ENCODE measurements around the gene ACSS1. TPM values are rescaled to one million over a fixed set of nuclear protein-coding genes. Genes with fewer than 3 reads are reported as not detected.

Gene ACSS1
- total RNA-seq, 1 experiment from 2014 or later, result 2.3 TPM

GRCh38 chr20:24994186-24994465, 63.8 kb downstream of the ACSS1 start:
- ATAC-seq, result no peak
- ChIA-PET CTCF (interaction anchor here (0.6 to 1.5 kb wide), 6 partner anchors 63 to 333 kb away, joined by 3 to 13 read pairs (median 6); partner anchors contain the start of gene PYGB), POLR2A (ENCODE audit: unreplicated experiment) (interaction anchor here (0.6 kb wide), 1 partner anchor 41 kb away, joined by 3 read pairs; no protein-coding TSS in a partner anchor)
- H2AFZ ChIP-seq (ENCODE audit: low read length), result no peak overlapping the region
- TF ChIP-seq EZH2 (IDR thresholded peaks at IDR 0.05; ENCODE audit: low read length, unreplicated experiment), result no peak
- no TSS peak for BruUV-seq (replicated peaks)
- no peak overlapping the region; the same call in 1 of the 2 replicates for H3K4me3 ChIP-seq (ENCODE audit: low read length)
- no peak overlapping the region for H3K27ac ChIP-seq (ENCODE audit: low read length)
- H3K9me2 ChIP-seq (replicated peaks; ENCODE audit: low read length), result no peaks in the 10 kb centered on the region
- no peaks in the 10 kb centered on the region for H3K9me3 ChIP-seq (ENCODE audit: low read length)
- no peaks in the 10 kb centered on the region for H4K20me1 ChIP-seq (ENCODE audit: low read length)
- H3K4me2 ChIP-seq (ENCODE audit: low read length), result peak overlapping the region; percentile 87; the same call in 1 of the 2 replicates
- DNase-seq, result no peak
- H3K79me2 ChIP-seq (ENCODE audit: low read length), result peaks cover 33% of the 10 kb centered on the region
- no peaks in the 10 kb centered on the region for H3K36me3 ChIP-seq (ENCODE audit: low read depth, low read length)
- peaks cover 50% of the 10 kb centered on the region for H3K4me1 ChIP-seq (ENCODE audit: insufficient read depth, low read length)
- intact Hi-C loops (cut with micrococcal nuclease), result loop anchor here (5.0 to 10.0 kb wide), 4 partner anchors 62 to 301 kb away; partner anchors contain the start of gene ENTPD6
- no peaks in the 10 kb centered on the region for H3K27me3 ChIP-seq (ENCODE audit: low read length)
- no peaks in the 10 kb centered on the region for H3F3A ChIP-seq (ENCODE audit: low read length, unreplicated experiment)
- no peak overlapping the region for H3K9ac ChIP-seq (ENCODE audit: low read length)

GRCh38 chr20:24993337-24994185, 64.4 kb downstream of the ACSS1 start:
- DNase-seq (peak; percentile 86), ATAC-seq (peak; percentile 4; the same call in 1 of the 2 replicates)
- CTCF ChIA-PET, result interaction anchor here (0.6 to 1.5 kb wide), 8 partner anchors 63 to 397 kb away, joined by 3 to 13 read pairs (median 4); partner anchors contain the start of genes ABHD12 and PYGB
- Histone ChIP-seq H3K36me3 (ENCODE audit: low read depth, low read length) (no peaks in the 10 kb centered on the region), H3K4me1 (ENCODE audit: insufficient read depth, low read length) (peaks cover 50% of the 10 kb centered on the region), H3K4me2 (ENCODE audit: low read length) (peak overlapping the region; percentile 87), H3K27ac (ENCODE audit: low read length) (peak overlapping the region; percentile 55), H3K27me3 (ENCODE audit: low read length) (no peaks in the 10 kb centered on the region), H3K9me3 (ENCODE audit: low read length) (no peaks in the 10 kb centered on the region), H3K79me2 (ENCODE audit: low read length) (peaks cover 39% of the 10 kb centered on the region), H3K4me3 (ENCODE audit: low read length) (peak overlapping the region; percentile 88), H3F3A (ENCODE audit: low read length, unreplicated experiment) (no peaks in the 10 kb centered on the region), H2AFZ (ENCODE audit: low read length) (peak overlapping the region; percentile 78), H3K9me2 (replicated peaks; ENCODE audit: low read length) (no peaks in the 10 kb centered on the region), H4K20me1 (ENCODE audit: low read length) (no peaks in the 10 kb centered on the region), H3K9ac (ENCODE audit: low read length) (peak overlapping the region; percentile 79)
- TF ChIP-seq EZH2 (IDR thresholded peaks at IDR 0.05; ENCODE audit: low read length, unreplicated experiment) (no peak), CTCF (conservative IDR thresholded peaks at IDR 0.05; ENCODE audit: low read depth, low read length) (peak; percentile 76)
- intact Hi-C loops (cut with micrococcal nuclease), result loop anchor here (1.0 to 10.0 kb wide), 7 partner anchors 61 to 301 kb away; partner anchors contain the start of gene ENTPD6
- no TSS peak for BruUV-seq (replicated peaks)
- POLR2A ChIA-PET (ENCODE audit: unreplicated experiment), result interaction anchor here (0.6 kb wide), 1 partner anchor 41 kb away, joined by 3 read pairs; no protein-coding TSS in a partner anchor

- peaks cover 48% of the 10 kb centered on the region for H3K79me2 ChIP-seq (ENCODE audit: low read length)
- ChIA-PET POLR2A (ENCODE audit: unreplicated experiment) (no interaction called here), CTCF (interaction anchor here (0.7 to 1.5 kb wide), 3 partner anchors 72 to 398 kb away, joined by 3 to 13 read pairs (median 3); partner anchors contain the start of gene ABHD12)
- peak within 1 kb of the TSS; percentile 55 for H3K27ac ChIP-seq (ENCODE audit: low read length)
- no peaks in the 10 kb centered on the region for H3F3A ChIP-seq (ENCODE audit: low read length, unreplicated experiment)
- peak within 1 kb of the TSS; percentile 79 for H3K9ac ChIP-seq (ENCODE audit: low read length)
- H3K9me3 ChIP-seq (ENCODE audit: low read length), result no peaks in the 10 kb centered on the region
- intact Hi-C loops (cut with micrococcal nuclease), result loop anchor here (1.0 to 10.0 kb wide), 7 partner anchors 60 to 302 kb away; partner anchors contain the start of gene ENTPD6
- DNase-seq (peak; percentile 96), ATAC-seq (peak; percentile 90)
- H3K36me3 ChIP-seq (ENCODE audit: low read depth, low read length), result no peaks in the 10 kb centered on the region
- H3K4me1 ChIP-seq (ENCODE audit: insufficient read depth, low read length), result peaks cover 50% of the 10 kb centered on the region
- no peak for TF ChIP-seq CTCF (conservative IDR thresholded peaks at IDR 0.05; ENCODE audit: low read depth, low read length)
- no peak for TF ChIP-seq EZH2 (IDR thresholded peaks at IDR 0.05; ENCODE audit: low read length, unreplicated experiment)
- no peak for TF ChIP-seq EZH2phosphoT487 (IDR thresholded peaks at IDR 0.05; ENCODE audit: borderline replicate concordance, low read length)
- peak within 1 kb of the TSS; percentile 89 for H2AFZ ChIP-seq (ENCODE audit: low read length)
- BruUV-seq (replicated peaks), result no TSS peak
- H3K9me2 ChIP-seq (replicated peaks; ENCODE audit: low read length), result no peaks in the 10 kb centered on the region
- no peaks in the 10 kb centered on the region for H3K27me3 ChIP-seq (ENCODE audit: low read length)
- H3K4me3 ChIP-seq (ENCODE audit: low read length), result peak within 1 kb of the TSS; percentile 88
- H4K20me1 ChIP-seq (ENCODE audit: low read length), result no peaks in the 10 kb centered on the region
- H3K4me2 ChIP-seq (ENCODE audit: low read length), result peak within 1 kb of the TSS; percentile 87
Measured at GRCh38 chr20:24992487-24993205, 65.3 kb downstream of the ACSS1 start, which contains the start of gene APMAP. APMAP (minus strand) TSS chr20:24992751; CDS start chr20:24992688, 63 bp downstream.
